K562 (cell line): ENCODE measurements around the gene SKAP1. TPM values are rescaled to one million over a fixed set of nuclear protein-coding genes. Genes with fewer than 3 reads are reported as not detected.
A peak's percentile ranks its signal among the peaks of the same experiment; 100 is the strongest.

ENCODE experiments used
- ATAC-seq: fragments of 200-7000 bp; cut with Tn5 transposase; 3 replicates; pipeline ENCODE4 v1.9.1; 2020; ENCODE audit warnings: moderate library complexity
- BruUV-seq: library from RNA; stranded (reverse); fragments of 400-500 nt; replicated peaks from 2 replicates; lab custom pipeline; 2021; lab: Mats Ljungman, UMichigan
- CTCF ChIA-PET: fragments of 300-600 bp; formaldehyde crosslinking; extraction: SDS; loops from one replicate; lab custom pipeline; 2021; ENCODE audit warnings: low intra/inter-chr PET ratio; lab: Yijun Ruan, JAX
- POLR2A ChIA-PET: fragments of 300-600, 350-650 bp; sonication (Branson Sonifier 250); formaldehyde crosslinking; extraction: SDS; loops from one replicate; lab custom pipeline; 2021; ENCODE audit warnings: antibody characterized with exemption, inconsistent platforms; lab: Yijun Ruan, JAX
- DNase-seq, 4 experiments: peaks; one replicate each; pipeline versions ENCODE4 v3.0.0 to v3.0.0-alpha.2; 2011 to 2018; ENCODE audit warnings: low spot score in 3 of 4, mixed read lengths in 3 of 4; ENCODE audit errors: extremely low read depth in 1 of 4
- FAIRE-seq: peaks from 2 replicates; lab custom pipeline; 2011; peaks lifted over from hg19 to GRCh38; lab: Jason Lieb, UNC
- H2AFZ ChIP-seq: 2 replicates; pipeline ENCODE4 v1.6.0; 2011; ENCODE audit warnings: low read depth, low read length, control low read depth, inconsistent platforms
- H3K27ac ChIP-seq: fragments of 200-600 bp; 3 replicates; pipeline ENCODE4 v1.8.0; 2011; ENCODE audit warnings: low read depth, mild to moderate bottlenecking, control low read depth, inconsistent platforms, low read length, moderate library complexity, mixed read lengths; ENCODE audit errors: extremely low read depth
- H3K27me3 ChIP-seq, 2 experiments: fragments of 300-600 bp in 1 of 2; 2 replicates in 1 of 2; 3 replicates in 1 of 2; pipeline versions ENCODE4 v1.6.0 to v1.8.0; 2011; ENCODE audit warnings: inconsistent platforms in 2 of 2, low read length in 2 of 2, mild to moderate bottlenecking in 1 of 2, mixed read lengths in 1 of 2, moderate library complexity in 1 of 2; ENCODE audit not compliant: control insufficient read depth in 2 of 2, insufficient read depth in 2 of 2
- H3K36me3 ChIP-seq: fragments of 300-600 bp; 3 replicates; pipeline ENCODE4 v1.8.0; 2011; ENCODE audit warnings: mild to moderate bottlenecking, low read length, inconsistent platforms; ENCODE audit not compliant: control insufficient read depth, insufficient read depth
- H3K4me1 ChIP-seq, 2 experiments: fragments of 200-600 bp in 1 of 2; replicated peaks in 1 of 2; 2 replicates in 1 of 2; 3 replicates in 1 of 2; pipeline versions ENCODE4 v1.5.1 to v1.8.0; 2011; ENCODE audit warnings: inconsistent platforms in 2 of 2, low read length in 2 of 2, mild to moderate bottlenecking in 1 of 2, mixed read lengths in 1 of 2, moderate library complexity in 1 of 2; ENCODE audit not compliant: control insufficient read depth in 2 of 2, insufficient read depth in 2 of 2
- H3K4me2 ChIP-seq: 2 replicates; pipeline ENCODE4 v1.6.1; 2011; ENCODE audit warnings: low read length, control low read depth, inconsistent platforms, mixed read lengths; ENCODE audit not compliant: insufficient read depth
- H3K4me3 ChIP-seq: fragments of 200-600 bp; sonication (generic), shearing (Covaris generic); 2 replicates; pipeline ENCODE4 v1.5.1; 2016; ENCODE audit warnings: control low read depth, inconsistent platforms
- H3K79me2 ChIP-seq: fragments of 200-600 bp; 3 replicates; pipeline ENCODE4 v1.8.0; 2011; ENCODE audit warnings: low read length, inconsistent platforms; ENCODE audit not compliant: control insufficient read depth, insufficient read depth
- H3K9ac ChIP-seq, 2 experiments: 2 replicates each; pipeline versions ENCODE4 v1.6.0 to v1.6.1; 2011; ENCODE audit warnings: low read depth in 2 of 2, low read length in 2 of 2, control low read depth in 1 of 2, inconsistent platforms in 1 of 2, mild to moderate bottlenecking in 1 of 2, mixed read lengths in 1 of 2; ENCODE audit not compliant: insufficient read depth in 1 of 2
- H3K9me1 ChIP-seq: one replicate; pipeline ENCODE4 v1.6.0; 2011; ENCODE audit warnings: inconsistent platforms, mild to moderate bottlenecking, low read length, moderate library complexity; ENCODE audit not compliant: control insufficient read depth, insufficient read depth
- H3K9me3 ChIP-seq: replicated peaks from 2 replicates; pipeline ENCODE4 v1.5.1; 2011; ENCODE audit warnings: low read depth, low read length, inconsistent platforms; ENCODE audit not compliant: control insufficient read depth, insufficient read depth
- H4K20me1 ChIP-seq: replicated peaks from 2 replicates; pipeline ENCODE4 v1.6.1; 2011; ENCODE audit warnings: low read length, inconsistent platforms, mixed read lengths; ENCODE audit not compliant: control insufficient read depth, insufficient read depth
- CLOCK ChIP-seq: fragments of 250-450 bp; sonication (Bioruptor Pico); IDR thresholded peaks from 2 replicates; pipeline ENCODE4 v1.4.0; 2020; ENCODE audit warnings: mild to moderate bottlenecking, moderate library complexity, borderline replicate concordance
- DPF2 ChIP-seq: fragments of 450-650 bp; IDR thresholded peaks from 2 replicates; pipeline ENCODE4 v1.6.1; 2016
- LEF1 ChIP-seq: fragments of 450-650 bp; IDR thresholded peaks from 2 replicates; pipeline ENCODE4 v1.6.1; 2016; ENCODE audit warnings: mild to moderate bottlenecking
- PBX2 ChIP-seq, 2 experiments: IDR thresholded peaks in 1 of 2; conservative IDR thresholded peaks in 1 of 2; 2 replicates each; pipeline ENCODE4 v1.6.1; 2016; ENCODE audit warnings: low read depth in 2 of 2, mild to moderate bottlenecking in 1 of 2, missing compliant biosample characterization in 1 of 2, missing genetic modification characterization in 1 of 2, moderate library complexity in 1 of 2
- SNIP1 ChIP-seq: fragments of 450-650 bp; IDR thresholded peaks from 2 replicates; pipeline ENCODE4 v1.7.1; 2017; ENCODE audit warnings: low read depth, mild to moderate bottlenecking
- WGBS: fragments of 100-300 bp; shearing (Covaris generic); methylation state at CpG from one replicate; pipeline ENCODE4 v1.1.6; 2016; ENCODE audit warnings: low coverage, mixed read lengths; ENCODE audit not compliant: insufficient coverage; ENCODE audit errors: missing lambda C conversion rate; 5-methylcytosine and 5-hydroxymethylcytosine counted together
- in situ Hi-C: fragments of 300-500 bp; cut with MboI; formaldehyde crosslinking; loops from 4 replicates; pipeline ENCODE4 v1.15.0; 2018; ENCODE audit warnings: inconsistent platforms, mixed read lengths
- intact Hi-C: fragments of 100-400 bp; cut with micrococcal nuclease; formaldehyde crosslinking; loops from 2 replicates; pipeline ENCODE4 v1.14.2; 2022
- polyA plus RNA-seq, 8 experiments: library from polyadenylated mRNA; depleted of rRNA in 4 of 8; stranded (reverse) in 5 of 8; unstranded in 3 of 8; fragments of >200 nt; fragmentation: Nextera tagmentation in 2 of 8; fragmentation: Illumina TruSeq in 1 of 8; extraction: Ambion mirVana in 2 of 8; extraction: Trizol in 1 of 8; gene quantifications; 2 replicates each; pipeline versions ENCODE4 v1.2.1 to v1.2.3, GENCODE V29; 2011 to 2014; ENCODE audit warnings: inconsistent platforms in 1 of 8, missing spikeins in 1 of 8
- total RNA-seq, 7 experiments: library from RNA; depleted of rRNA in 6 of 7; stranded (reverse); fragments of >200 nt in 6 of 7; fragmentation: Illumina TruSeq in 2 of 7; extraction: Trizol in 2 of 7; gene quantifications; 2 replicates each; pipeline versions ENCODE4 v1.2.1 to v1.2.3, GENCODE V29; 2011 to 2021; ENCODE audit warnings: low replicate concordance in 1 of 7

Gene SKAP1
- total and polyA plus RNA-seq, 9 of the 15 experiments (the other 6 are each of a cell fraction or from before 2014, with no cell fraction given), result 0.06 to 0.80 (median 0.10) TPM; not detected in 4

DNA sequence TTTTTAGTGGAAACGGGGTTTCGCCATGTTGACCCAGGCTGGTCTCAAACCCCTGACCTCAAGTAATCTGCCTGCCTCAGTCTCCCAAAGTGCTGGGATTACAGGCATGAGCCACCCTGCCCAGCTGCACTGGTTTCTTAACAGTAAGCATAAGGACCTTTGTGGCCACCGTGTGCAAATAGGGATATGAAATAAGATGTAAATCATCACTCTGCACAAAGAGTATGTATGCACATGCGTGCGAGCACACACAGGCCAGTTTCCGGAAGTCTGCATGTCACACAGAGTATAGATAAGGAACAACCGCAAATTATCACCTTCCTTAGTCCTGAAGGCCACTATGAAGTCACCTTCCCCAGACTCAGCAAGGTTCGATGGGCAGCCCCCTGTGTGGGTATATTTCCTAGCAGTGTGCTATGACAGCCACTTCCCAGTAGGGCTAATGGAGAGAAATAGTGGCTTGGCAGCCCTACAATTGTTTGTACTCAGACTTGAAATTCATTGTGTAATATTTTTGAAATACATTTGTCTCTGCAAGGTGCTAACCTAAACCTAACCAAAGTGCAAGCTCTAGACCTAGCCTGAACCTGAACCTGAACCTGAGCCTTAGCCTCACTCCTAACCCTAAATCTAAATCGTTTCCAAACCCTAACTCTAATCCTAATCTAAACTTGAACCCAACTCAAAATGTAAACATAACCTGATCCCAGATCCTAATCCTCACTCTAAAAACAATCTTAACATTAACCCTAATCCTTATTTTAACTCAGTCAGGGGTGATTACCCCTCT, 48.4 kb upstream of the SKAP1 start (continued):
- TF ChIP-seq SNIP1 (no peak), DPF2 (peak; percentile 93), LEF1 (peak; percentile 81)

DNA sequence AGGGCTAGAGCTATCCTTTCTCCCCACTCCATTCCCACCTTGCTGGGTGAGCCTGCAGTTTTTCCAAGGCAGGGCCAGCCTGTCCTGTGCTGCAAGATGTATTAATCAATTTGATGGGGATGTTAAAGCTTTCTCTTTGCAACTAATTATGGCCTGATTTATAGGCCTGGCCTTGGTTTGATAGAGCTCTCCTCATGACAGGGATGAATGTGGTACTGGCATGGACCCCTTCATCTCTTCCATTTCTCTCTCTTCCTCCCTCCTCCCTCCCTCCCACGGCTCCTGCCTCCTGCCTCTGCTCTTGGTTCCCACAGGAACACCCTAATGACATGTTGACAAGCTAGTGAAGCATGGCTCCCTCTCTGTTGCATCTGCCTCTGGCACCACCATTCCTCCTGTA, 47.2 kb upstream of the SKAP1 start:
- H3K4me1 ChIP-seq, result peaks cover 4 to 42% of the 10 kb centered on the region in 2 experiments; a peak in 4 of 5 replicates
- intact Hi-C loops (no loop called here), in situ Hi-C loops (no loop called here)
- POLR2A ChIA-PET, result interaction anchor here (0.8 kb wide), 1 partner anchor 148 kb away, joined by 5 read pairs; no protein-coding TSS in a partner anchor
- no peaks in the 10 kb centered on the region for H3K9me3 ChIP-seq
- H4K20me1 ChIP-seq, result no peaks in the 10 kb centered on the region
- CTCF ChIA-PET, result no interaction called here
- FAIRE-seq, result no peak
- H3K79me2 ChIP-seq, result no peaks in the 10 kb centered on the region
- no peak overlapping the region for H3K4me3 ChIP-seq
- BruUV-seq, result no TSS peak
- H3K27ac ChIP-seq, result no peak overlapping the region
- H3K9ac ChIP-seq, result no peak overlapping the region; a peak in 1 of 4 replicates
- no peak for ATAC-seq
- WGBS, result no CpG with 5 or more reads among the region's 1 CpG
- peak overlapping the region; percentile 54 for H2AFZ ChIP-seq
- H3K36me3 ChIP-seq, result no peaks in the 10 kb centered on the region
- H3K4me2 ChIP-seq, result no peak overlapping the region
- TF ChIP-seq CLOCK (CRISPR knock-in tag), result no peak
- no peak for TF ChIP-seq PBX2 (CRISPR knock-in tag; IDR thresholded peaks at IDR 0.05; ENCODE audit: low read depth)
- TF ChIP-seq PBX2 (tag; conservative IDR thresholded peaks at IDR 0.05; ENCODE audit: low read depth), result peak; percentile 35; the same call in 1 of the 2 replicates
- TF ChIP-seq, all 486 proteins: peak for 1
- H3K27me3 ChIP-seq, result no peaks in the 10 kb centered on the region
- H3K9me1 ChIP-seq, result no peaks in the 10 kb centered on the region
- DNase-seq, result no peak
